Measurements from ENCODE around the gene KLK1. TPM values are rescaled to one million over a fixed set of nuclear protein-coding genes. Genes with fewer than 3 reads are reported as not detected.
"Not testable (repeated sequence)": the region's sequence is repeated elsewhere in the genome, so short reads cannot be mapped to it uniquely, and the experiment has no call there.

The KLK1 gene
- total RNA-seq, 1 donor from 2014 or later: 1.7 TPM

DNA sequence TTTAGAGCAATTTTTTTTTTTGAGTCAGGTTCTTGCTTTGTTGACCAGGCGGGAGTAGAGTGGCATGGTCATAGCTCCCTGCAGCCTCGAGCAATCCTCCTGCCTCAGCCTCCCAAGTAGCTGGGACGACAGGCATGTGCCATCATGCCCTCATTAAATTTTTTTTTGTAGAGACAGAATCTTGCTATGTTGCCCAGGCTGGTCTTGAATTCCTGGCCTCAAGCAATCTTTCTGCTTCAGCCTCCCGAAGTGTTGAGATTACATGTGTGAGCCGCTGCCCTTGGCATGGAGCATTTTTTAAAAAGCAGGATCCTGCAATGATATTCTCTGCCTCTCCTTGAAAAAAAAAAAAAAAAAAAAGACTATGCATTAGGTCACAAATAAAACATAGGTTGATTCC, 47.5 kb downstream of the KLK1 start:
- no peak for ATAC-seq
- intact Hi-C loops (cut with DNase I): no loop called here
- H3K27me3 ChIP-seq: peaks cover 46% of the 10 kb centered on the region

DNA sequence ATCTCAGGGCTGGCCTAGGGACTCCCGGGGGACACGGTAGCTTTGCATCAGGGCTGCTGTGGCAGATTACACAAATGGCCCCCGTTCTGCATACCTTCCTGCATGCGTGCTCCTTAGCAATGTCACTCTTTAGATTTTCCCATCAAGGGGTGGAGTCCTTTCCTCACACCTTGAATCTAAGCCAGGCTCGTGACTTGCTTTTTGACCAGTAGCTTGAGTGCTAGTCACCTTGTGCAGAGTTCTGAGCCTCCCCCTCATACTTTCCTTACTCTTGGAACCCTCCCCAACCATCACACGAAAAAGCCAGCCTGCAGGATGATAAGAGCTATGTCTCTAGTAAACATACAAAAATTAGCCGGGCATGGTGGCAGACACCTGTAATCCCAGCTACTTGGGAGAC, 50.1 kb downstream of the KLK1 start:
- intact Hi-C loops (cut with DNase I); H3K4me3 ChIP-seq; H3K36me3 ChIP-seq; H3K4me1 ChIP-seq; DNase-seq; H3K27ac ChIP-seq; H3K9me3 ChIP-seq; ATAC-seq: not testable (repeated sequence)
- peaks cover 27% of the 10 kb centered on the region for H3K27me3 ChIP-seq

More for the DNA sequence above, 47.5 kb downstream of the KLK1 start:
- no peak for DNase-seq
- Histone ChIP-seq H3K9me3 (no peaks in the 10 kb centered on the region), H3K4me3 (no peak overlapping the region), H3K4me1 (peaks cover 5% of the 10 kb centered on the region), H3K27ac (no peak overlapping the region), H3K36me3 (no peaks in the 10 kb centered on the region)
- TF ChIP-seq, protein P1, sequence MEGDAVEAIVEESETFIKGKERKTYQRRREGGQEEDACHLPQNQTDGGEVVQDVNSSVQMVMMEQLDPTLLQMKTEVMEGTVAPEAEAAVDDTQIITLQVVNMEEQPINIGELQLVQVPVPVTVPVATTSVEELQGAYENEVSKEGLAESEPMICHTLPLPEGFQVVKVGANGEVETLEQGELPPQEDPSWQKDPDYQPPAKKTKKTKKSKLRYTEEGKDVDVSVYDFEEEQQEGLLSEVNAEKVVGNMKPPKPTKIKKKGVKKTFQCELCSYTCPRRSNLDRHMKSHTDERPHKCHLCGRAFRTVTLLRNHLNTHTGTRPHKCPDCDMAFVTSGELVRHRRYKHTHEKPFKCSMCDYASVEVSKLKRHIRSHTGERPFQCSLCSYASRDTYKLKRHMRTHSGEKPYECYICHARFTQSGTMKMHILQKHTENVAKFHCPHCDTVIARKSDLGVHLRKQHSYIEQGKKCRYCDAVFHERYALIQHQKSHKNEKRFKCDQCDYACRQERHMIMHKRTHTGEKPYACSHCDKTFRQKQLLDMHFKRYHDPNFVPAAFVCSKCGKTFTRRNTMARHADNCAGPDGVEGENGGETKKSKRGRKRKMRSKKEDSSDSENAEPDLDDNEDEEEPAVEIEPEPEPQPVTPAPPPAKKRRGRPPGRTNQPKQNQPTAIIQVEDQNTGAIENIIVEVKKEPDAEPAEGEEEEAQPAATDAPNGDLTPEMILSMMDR (IDR thresholded peaks at IDR 0.05): no peak

DNA sequence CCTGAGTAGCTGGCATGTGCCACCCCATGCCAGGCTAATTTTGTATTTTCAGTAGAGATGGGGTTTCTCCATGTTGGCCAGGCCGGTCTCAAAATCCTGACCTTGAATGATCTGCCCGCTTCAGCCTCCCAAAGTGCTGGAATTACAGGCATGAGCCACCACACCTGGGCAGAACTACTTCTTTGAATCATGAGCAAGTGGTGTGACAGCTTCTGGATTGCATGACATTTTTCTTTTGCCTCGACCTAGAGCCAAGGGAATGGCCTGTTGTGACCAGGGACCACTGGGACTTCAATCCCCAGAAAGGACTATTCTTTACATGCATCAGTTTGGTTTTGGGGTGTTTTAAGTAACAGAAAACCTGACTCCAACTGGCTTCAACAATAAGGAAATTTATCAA, 50.7 kb downstream of the KLK1 start:
- H3K4me3 ChIP-seq; H3K9me3 ChIP-seq; H3K4me1 ChIP-seq; DNase-seq; intact Hi-C loops (cut with DNase I); ATAC-seq; H3K27ac ChIP-seq; H3K36me3 ChIP-seq: not testable (repeated sequence)
- H3K27me3 ChIP-seq: peaks cover 22% of the 10 kb centered on the region

DNA sequence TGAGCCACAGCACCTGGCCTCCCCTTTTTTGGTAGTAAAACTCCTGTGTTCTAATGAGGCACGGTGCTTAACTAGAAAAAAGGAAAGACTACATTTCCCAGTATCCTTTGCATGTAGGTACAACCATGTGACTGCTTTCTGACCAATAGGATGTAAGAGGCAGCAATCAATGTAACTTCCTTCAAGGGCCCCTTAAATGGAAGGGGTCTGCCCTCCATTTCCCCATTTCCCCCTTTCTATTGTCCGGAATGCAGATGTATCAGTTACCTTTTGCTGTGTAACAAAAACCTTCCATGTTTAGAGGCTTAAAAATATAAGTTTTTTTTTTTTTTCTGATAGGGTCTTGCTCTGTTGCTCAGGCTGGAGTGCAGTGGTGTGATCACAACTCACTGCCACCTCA, 51.1 kb downstream of the KLK1 start:
- TF ChIP-seq, protein P1 (IDR thresholded peaks at IDR 0.05): no peak
- H3K27ac ChIP-seq: no peak overlapping the region
- no peaks in the 10 kb centered on the region for H3K36me3 ChIP-seq
- no peaks in the 10 kb centered on the region for H3K4me1 ChIP-seq
- H3K4me3 ChIP-seq: no peak overlapping the region
- intact Hi-C loops (cut with DNase I): no loop called here
- H3K27me3 ChIP-seq: peaks cover 17% of the 10 kb centered on the region
- ATAC-seq (no peak), DNase-seq (no peak)
- no peaks in the 10 kb centered on the region for H3K9me3 ChIP-seq

DNA sequence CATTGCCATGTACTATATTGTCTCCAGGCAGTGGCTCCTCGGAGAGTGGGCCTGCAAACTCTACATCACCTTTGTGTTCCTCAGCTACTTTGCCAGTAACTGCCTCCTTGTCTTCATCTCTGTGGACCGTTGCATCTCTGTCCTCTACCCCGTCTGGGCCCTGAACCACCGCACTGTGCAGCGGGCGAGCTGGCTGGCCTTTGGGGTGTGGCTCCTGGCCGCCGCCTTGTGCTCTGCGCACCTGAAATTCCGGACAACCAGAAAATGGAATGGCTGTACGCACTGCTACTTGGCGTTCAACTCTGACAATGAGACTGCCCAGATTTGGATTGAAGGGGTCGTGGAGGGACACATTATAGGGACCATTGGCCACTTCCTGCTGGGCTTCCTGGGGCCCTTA, 52.7 kb downstream of the KLK1 start:
- no peak overlapping the region for H3K4me3 ChIP-seq
- TF ChIP-seq, protein P1 (IDR thresholded peaks at IDR 0.05): no peak
- intact Hi-C loops (cut with DNase I): no loop called here
- DNase-seq (no peak), ATAC-seq (no peak)
- no peaks in the 10 kb centered on the region for H3K4me1 ChIP-seq
- H3K27me3 ChIP-seq: peaks cover 7% of the 10 kb centered on the region
- no peaks in the 10 kb centered on the region for H3K9me3 ChIP-seq
- no peaks in the 10 kb centered on the region for H3K36me3 ChIP-seq
- H3K27ac ChIP-seq: no peak overlapping the region

DNA sequence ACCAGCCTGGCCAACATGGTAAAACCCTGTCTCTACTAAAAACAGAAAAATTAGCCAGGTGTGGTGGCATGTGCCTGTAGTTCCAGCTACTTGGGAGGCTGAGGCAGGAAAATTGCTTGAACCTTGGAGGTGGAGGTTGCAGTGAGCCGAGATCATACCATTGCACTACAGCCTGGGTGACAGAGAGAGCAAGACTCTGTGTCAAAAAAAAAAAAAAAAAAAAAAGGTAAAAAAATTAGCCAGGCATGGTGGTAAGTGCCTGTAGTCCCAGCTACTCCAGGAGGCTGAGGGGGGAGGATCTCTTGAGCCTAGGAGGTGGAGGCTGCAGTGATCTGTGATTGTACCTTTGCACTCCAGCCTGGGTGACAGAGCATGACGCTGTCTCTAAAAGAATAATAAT, 53.4 kb downstream of the KLK1 start, which contains the start of gene GPR32:
TSS of gene GPR32 (plus strand) at position 301 of the 400 bp plus-strand sequence. CDS start 137 bp downstream, outside the sequence.
- H3K36me3 ChIP-seq; ATAC-seq; H3K9me3 ChIP-seq; DNase-seq; H3K4me1 ChIP-seq; H3K27ac ChIP-seq; intact Hi-C loops (cut with DNase I); H3K4me3 ChIP-seq; H3K27me3 ChIP-seq: not testable (repeated sequence)

Other genes with a start within 250 kb of the KLK1 start
- 2.5 TPM for gene SYT3, start 183.9 kb downstream of the KLK1 start, total RNA-seq
- gene C19orf81, start 174.3 kb downstream of the KLK1 start, total RNA-seq: 3.9 TPM
- 0.35 TPM for gene SHANK1, start 104.0 kb downstream of the KLK1 start, total RNA-seq
- gene CLEC11A, start 100.4 kb downstream of the KLK1 start, total RNA-seq: 13.3 TPM
- gene GPR32, start 53.3 kb downstream of the KLK1 start, total RNA-seq: not detected
- gene ACP4, start 33.4 kb downstream of the KLK1 start, total RNA-seq: not detected
- not detected for gene KLK15, start 9.8 kb upstream of the KLK1 start, total RNA-seq
- not detected for gene KLK3, start 31.1 kb upstream of the KLK1 start, total RNA-seq
- not detected for gene KLK2, start 49.7 kb upstream of the KLK1 start, total RNA-seq
- not detected for gene KLK4, start 87.6 kb upstream of the KLK1 start, total RNA-seq
- not detected for gene KLK5, start 129.3 kb upstream of the KLK1 start, total RNA-seq
- not detected for gene KLK6, start 145.8 kb upstream of the KLK1 start, total RNA-seq
- gene KLK7, start 160.1 kb upstream of the KLK1 start, total RNA-seq: 0.41 TPM
- gene KLK8, start 177.8 kb upstream of the KLK1 start, total RNA-seq: not detected
- 4.7 TPM for gene KLK10, start 195.9 kb upstream of the KLK1 start, total RNA-seq
- gene KLK11, start 202.8 kb upstream of the KLK1 start, total RNA-seq: 10.8 TPM
- gene KLK12, start 211.2 kb upstream of the KLK1 start, total RNA-seq: not detected
- gene KLK13, start 241.3 kb upstream of the KLK1 start, total RNA-seq: not detected